ENCODE data around the gene TOX2. TPM values are rescaled to one million over a fixed set of nuclear protein-coding genes. Genes with fewer than 3 reads are reported as not detected.

TOX2 gene
- total RNA-seq, 2 donors from 2014 or later: 17.5 to 42.8 TPM

GRCh38 chr20:44029848-44030230 lies 115.2 kb downstream of the TOX2 start:
- H3K4me1 Mint-ChIP-seq (ENCODE audit: low read depth): peaks cover 72% of the 10 kb centered on the region
- H3K9me3 Mint-ChIP-seq: peaks cover 1 to 2% of the 10 kb centered on the region in 2 donors
- ATAC-seq (replicated peaks in 1 of 2) (no peak), DNase-seq (no peak)
- H3K36me3 Mint-ChIP-seq (ENCODE audit: insufficient read depth in 2 of 2): peaks cover 4 to 13% of the 10 kb centered on the region in 2 donors
- peaks cover 48% of the 10 kb centered on the region for H3K27me3 Mint-ChIP-seq (ENCODE audit: low read depth)
- no peak overlapping the region for H3K27ac Mint-ChIP-seq
- peak overlapping the region; percentile 38 to 87 for H3K4me3 Mint-ChIP-seq

GRCh38 chr20:44030394-44030793 lies 115.7 kb downstream of the TOX2 start:
- Mint-ChIP-seq H3K4me3 (peak overlapping the region; percentile 8 to 87), H3K27me3 (ENCODE audit: low read depth) (peaks cover 53% of the 10 kb centered on the region), H3K4me1 (ENCODE audit: low read depth) (peaks cover 78% of the 10 kb centered on the region), H3K9me3 (peaks cover 1 to 2% of the 10 kb centered on the region in 2 donors), H3K36me3 (ENCODE audit: insufficient read depth in 2 of 2) (peaks cover 5 to 16% of the 10 kb centered on the region in 2 donors), H3K27ac (no peak overlapping the region)
- ATAC-seq (replicated peaks in 1 of 2) (no peak), DNase-seq (no peak)

GRCh38 chr20:44031001-44031574 lies 116.4 kb downstream of the TOX2 start:
- Mint-ChIP-seq H3K4me1 (ENCODE audit: low read depth) (peaks cover 79% of the 10 kb centered on the region), H3K36me3 (ENCODE audit: insufficient read depth in 2 of 2) (peaks cover 5 to 16% of the 10 kb centered on the region in 2 donors)

GRCh38 chr20:44031781-44032582 lies 117.3 kb downstream of the TOX2 start:
- Mint-ChIP-seq H3K4me1 (ENCODE audit: low read depth) (peaks cover 79% of the 10 kb centered on the region), H3K27ac (no peak overlapping the region)

More at GRCh38 chr20:44031001-44031574, 116.4 kb downstream of the TOX2 start:
- H3K27ac Mint-ChIP-seq: no peak overlapping the region
- ATAC-seq (replicated peaks in 1 of 2) (no peak), DNase-seq (no peak)
- H3K9me3 Mint-ChIP-seq: peaks cover 1 to 2% of the 10 kb centered on the region in 2 donors
- no peak overlapping the region for H3K4me3 Mint-ChIP-seq
- peaks cover 57% of the 10 kb centered on the region for H3K27me3 Mint-ChIP-seq (ENCODE audit: low read depth)

DNA sequence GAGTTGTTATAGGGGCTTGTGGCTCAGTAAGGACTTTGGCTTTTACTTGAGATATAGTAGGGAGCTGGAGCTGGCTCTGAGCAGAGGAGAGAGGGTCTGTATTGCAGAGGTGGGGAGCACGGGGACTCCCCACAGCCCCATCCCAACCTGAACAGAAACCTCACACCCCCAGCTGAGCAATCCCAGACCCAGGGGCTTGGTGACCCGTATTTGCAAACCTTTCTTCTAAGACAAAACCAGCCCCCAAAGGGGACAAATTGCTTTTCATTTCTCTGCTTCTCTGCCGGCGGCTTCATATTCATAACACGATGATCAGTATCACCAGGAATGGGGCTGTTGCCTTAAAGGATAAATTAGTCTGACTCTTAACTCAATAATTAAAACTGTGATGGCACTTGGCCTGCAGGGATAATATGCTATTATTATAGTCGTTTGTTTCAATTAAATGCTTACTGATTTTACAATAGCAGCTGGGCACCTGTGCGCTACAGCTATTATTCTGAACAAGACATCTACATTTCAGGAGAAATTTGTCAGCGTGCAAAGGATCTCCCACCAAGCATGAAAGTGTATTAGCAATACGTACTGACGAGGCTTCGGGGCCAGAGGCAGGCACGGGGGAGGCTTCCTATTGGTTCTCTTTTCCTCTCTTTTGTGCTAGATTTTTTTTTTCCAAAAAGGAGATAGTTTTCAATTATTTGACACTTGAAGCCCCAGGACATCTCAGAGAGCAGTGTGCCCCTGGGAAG lies 118.1 kb downstream of the TOX2 start:
- ATAC-seq (replicated peaks in 1 of 2): no peak
- peaks cover 61% of the 10 kb centered on the region for H3K27me3 Mint-ChIP-seq (ENCODE audit: low read depth)
- H3K4me1 Mint-ChIP-seq (ENCODE audit: low read depth): peaks cover 72% of the 10 kb centered on the region
- H3K9me3 Mint-ChIP-seq: peaks cover 1 to 2% of the 10 kb centered on the region in 2 donors
- H3K4me3 Mint-ChIP-seq: peak overlapping the region in 1 of 2 donors; percentile 13
- no peak overlapping the region for H3K27ac Mint-ChIP-seq
- DNase-seq: no peak
- peaks cover 5 to 16% of the 10 kb centered on the region in 2 donors for H3K36me3 Mint-ChIP-seq (ENCODE audit: insufficient read depth in 2 of 2)

More at GRCh38 chr20:44031781-44032582, 117.3 kb downstream of the TOX2 start:
- H3K9me3 Mint-ChIP-seq: peaks cover 1 to 2% of the 10 kb centered on the region in 2 donors
- DNase-seq (no peak), ATAC-seq (replicated peaks in 1 of 2) (no peak)
- H3K4me3 Mint-ChIP-seq: no peak overlapping the region
- peaks cover 5 to 16% of the 10 kb centered on the region in 2 donors for H3K36me3 Mint-ChIP-seq (ENCODE audit: insufficient read depth in 2 of 2)
- peaks cover 58% of the 10 kb centered on the region for H3K27me3 Mint-ChIP-seq (ENCODE audit: low read depth)

DNA sequence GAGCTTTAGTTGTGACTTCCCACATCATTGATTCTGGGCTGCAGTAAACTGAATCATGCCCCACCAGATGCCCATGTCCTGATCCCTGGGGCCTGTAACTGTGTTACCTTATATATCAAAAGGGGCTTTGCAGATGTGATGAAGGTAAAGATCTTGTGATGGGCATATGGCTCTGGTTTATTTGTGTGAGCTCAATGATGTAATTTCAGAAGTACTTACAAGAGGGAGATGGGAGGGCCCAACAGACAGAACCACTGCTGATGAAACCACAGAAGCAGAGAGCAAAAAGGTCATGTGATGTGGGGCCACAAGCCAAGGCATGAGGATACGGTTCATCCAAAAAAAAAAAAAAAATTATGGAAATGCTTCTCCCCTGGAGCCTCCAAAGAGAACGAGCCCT lies 118.7 kb downstream of the TOX2 start:
- Mint-ChIP-seq H3K36me3 (ENCODE audit: insufficient read depth in 2 of 2) (peaks cover 5 to 16% of the 10 kb centered on the region in 2 donors), H3K9me3 (peaks cover 1 to 2% of the 10 kb centered on the region in 2 donors), H3K27me3 (ENCODE audit: low read depth) (peaks cover 62% of the 10 kb centered on the region), H3K4me1 (ENCODE audit: low read depth) (peaks cover 67% of the 10 kb centered on the region), H3K4me3 (peak overlapping the region; percentile 12 to 13), H3K27ac (no peak overlapping the region)
- ATAC-seq (replicated peaks in 1 of 2): no peak
- DNase-seq: no peak

- ATAC-seq (replicated peaks in 1 of 2): no peak
- peaks cover 63% of the 10 kb centered on the region for H3K27me3 Mint-ChIP-seq (ENCODE audit: low read depth)
- H3K4me1 Mint-ChIP-seq (ENCODE audit: low read depth): peaks cover 61% of the 10 kb centered on the region
These were observed 119.2 kb downstream of the TOX2 start for GRCh38 chr20:44033873-44034272.

GRCh38 chr20:44034451-44034850 lies 119.8 kb downstream of the TOX2 start:
- H3K9me3 Mint-ChIP-seq: peaks cover 1 to 2% of the 10 kb centered on the region in 2 donors

More at GRCh38 chr20:44033873-44034272, 119.2 kb downstream of the TOX2 start:
- Mint-ChIP-seq H3K9me3 (peaks cover 1 to 2% of the 10 kb centered on the region in 2 donors), H3K36me3 (ENCODE audit: insufficient read depth in 2 of 2) (peaks cover 5 to 16% of the 10 kb centered on the region in 2 donors), H3K27ac (no peak overlapping the region), H3K4me3 (peak overlapping the region in 1 of 2 donors; percentile 11)
- no peak for DNase-seq

DNA sequence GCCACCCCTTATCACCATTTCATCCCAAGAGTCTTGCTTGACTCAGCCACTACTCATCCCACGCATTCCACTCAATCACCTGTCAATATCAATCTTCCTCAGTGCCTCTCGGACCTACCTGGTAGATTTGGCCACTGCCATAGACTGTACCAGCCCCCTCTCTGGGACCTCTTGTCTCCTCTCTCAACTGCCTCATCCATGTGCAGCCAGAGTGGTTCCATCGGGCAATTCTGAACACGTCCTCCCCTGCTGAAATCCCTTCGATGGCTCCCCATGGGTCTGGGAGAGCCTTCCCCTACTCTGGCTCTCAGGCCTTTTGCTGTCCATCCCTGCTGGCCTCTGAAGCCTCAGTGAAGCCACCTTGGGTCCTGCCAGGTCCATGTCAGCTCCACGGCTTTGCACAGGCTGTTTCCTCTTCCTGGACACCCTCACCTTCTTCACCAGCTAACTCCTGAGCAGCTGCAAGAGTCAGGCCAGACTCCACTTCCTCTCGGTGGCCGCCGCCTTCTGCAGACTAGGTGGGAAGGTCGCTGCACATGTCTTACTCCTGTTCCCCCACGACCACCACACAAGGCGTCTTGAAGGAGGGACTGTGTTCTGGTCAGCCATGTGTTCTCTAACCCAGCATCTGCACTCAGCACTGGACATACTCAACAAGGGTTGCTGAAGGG lies 120.4 kb downstream of the TOX2 start:
- Mint-ChIP-seq H3K36me3 (ENCODE audit: insufficient read depth in 2 of 2) (peaks cover 5 to 15% of the 10 kb centered on the region in 2 donors), H3K27ac (no peak overlapping the region), H3K4me1 (ENCODE audit: low read depth) (peaks cover 55% of the 10 kb centered on the region), H3K9me3 (peaks cover 1 to 2% of the 10 kb centered on the region in 2 donors), H3K27me3 (ENCODE audit: low read depth) (peaks cover 55% of the 10 kb centered on the region), H3K4me3 (no peak overlapping the region)
- ATAC-seq (replicated peaks in 1 of 2): no peak
- no peak for DNase-seq

More at GRCh38 chr20:44034451-44034850, 119.8 kb downstream of the TOX2 start:
- Mint-ChIP-seq H3K4me1 (ENCODE audit: low read depth) (peaks cover 61% of the 10 kb centered on the region), H3K27ac (no peak overlapping the region), H3K27me3 (ENCODE audit: low read depth) (peaks cover 60% of the 10 kb centered on the region), H3K36me3 (ENCODE audit: insufficient read depth in 2 of 2) (peaks cover 5 to 16% of the 10 kb centered on the region in 2 donors), H3K4me3 (no peak overlapping the region)
- ATAC-seq (replicated peaks in 1 of 2) (no peak), DNase-seq (no peak)

GRCh38 chr20:44035924-44036323 lies 121.3 kb downstream of the TOX2 start:
- peaks cover 1 to 2% of the 10 kb centered on the region in 2 donors for H3K9me3 Mint-ChIP-seq
- peaks cover 47% of the 10 kb centered on the region for H3K4me1 Mint-ChIP-seq (ENCODE audit: low read depth)
- no peak for ATAC-seq (replicated peaks in 1 of 2)
- peaks cover 47% of the 10 kb centered on the region for H3K27me3 Mint-ChIP-seq (ENCODE audit: low read depth)
- peaks cover 5 to 9% of the 10 kb centered on the region in 2 donors for H3K36me3 Mint-ChIP-seq (ENCODE audit: insufficient read depth in 2 of 2)
- DNase-seq: no peak
- H3K27ac Mint-ChIP-seq: no peak overlapping the region
- H3K4me3 Mint-ChIP-seq: no peak overlapping the region

GRCh38 chr20:44036441-44036840 lies 121.8 kb downstream of the TOX2 start:
- no peak for ATAC-seq (replicated peaks in 1 of 2)
- DNase-seq: no peak
- Mint-ChIP-seq H3K36me3 (ENCODE audit: insufficient read depth in 2 of 2) (peaks cover 5 to 9% of the 10 kb centered on the region in 2 donors), H3K27ac (no peak overlapping the region), H3K9me3 (peaks cover 1 to 2% of the 10 kb centered on the region in 2 donors), H3K4me3 (no peak overlapping the region), H3K4me1 (ENCODE audit: low read depth) (peaks cover 46% of the 10 kb centered on the region), H3K27me3 (ENCODE audit: low read depth) (peaks cover 44% of the 10 kb centered on the region)

- ATAC-seq (replicated peaks in 1 of 2) (no peak), DNase-seq (no peak)
- peaks cover 23% of the 10 kb centered on the region for H3K4me1 Mint-ChIP-seq (ENCODE audit: low read depth)
- H3K27ac Mint-ChIP-seq: no peak overlapping the region
- peaks cover 3 to 7% of the 10 kb centered on the region in 2 donors for H3K36me3 Mint-ChIP-seq (ENCODE audit: insufficient read depth in 2 of 2)
- H3K4me3 Mint-ChIP-seq: no peak overlapping the region
- no peaks in the 10 kb centered on the region for H3K9me3 Mint-ChIP-seq
- peaks cover 43% of the 10 kb centered on the region for H3K27me3 Mint-ChIP-seq (ENCODE audit: low read depth)
These were observed 124.0 kb downstream of the TOX2 start for GRCh38 chr20:44038681-44039123.

All from activated T-cell treated with anti-CD3 and anti-CD28 coated beads, Interleukin-2, amount 50 U/mL, for 72 hours (primary cell).